Measurements from ENCODE around the gene DNAJC13. TPM values are rescaled to one million over a fixed set of nuclear protein-coding genes. Genes with fewer than 3 reads are reported as not detected.

DNAJC13 gene
- total and polyA plus RNA-seq, 2 of the 8 experiments (the other 6 are each of a cell fraction or from before 2014, with no cell fraction given): 7.9 to 28.8 TPM

DNA sequence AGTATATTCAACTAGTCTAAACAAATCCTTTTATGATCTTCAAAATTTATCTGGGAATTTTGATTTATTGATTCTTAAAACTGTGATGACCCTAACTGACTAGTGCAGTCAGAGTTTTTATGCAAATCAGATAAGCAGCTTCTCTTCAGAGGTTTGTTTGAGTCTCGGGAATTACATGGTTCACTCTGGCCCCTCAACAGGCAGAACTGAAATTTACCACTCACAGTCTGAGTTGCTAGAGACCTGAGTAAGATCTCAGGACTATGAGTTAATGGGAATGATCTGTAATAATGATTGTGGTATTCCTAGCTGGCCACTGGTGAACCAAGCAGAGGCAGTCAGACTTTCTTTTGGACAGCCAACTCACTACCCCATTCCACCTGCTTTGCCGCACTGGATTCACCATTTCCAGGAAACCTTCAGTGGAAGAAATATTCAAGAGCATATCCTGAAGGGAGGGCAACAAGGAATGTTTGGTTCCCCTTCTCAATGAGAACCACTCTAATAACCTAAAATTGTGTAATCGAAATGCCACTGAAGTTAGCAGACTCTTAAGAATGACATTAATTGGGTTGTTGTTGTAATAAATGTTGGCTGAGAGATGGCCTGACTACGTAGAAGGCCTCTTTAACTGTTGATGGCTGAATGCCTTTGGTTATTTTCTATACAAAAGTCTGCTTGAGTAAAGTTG lies 11.5 kb upstream of the DNAJC13 start:
- Histone ChIP-seq H2BK12ac (ENCODE audit: low read depth, low read length) (no peak overlapping the region), H3K9ac (replicated peaks in 1 of 4; ENCODE audit: extremely low read depth in 1 of 4, low read depth in 3 of 4, low read length in 3 of 4) (no peak overlapping the region), H3K23ac (ENCODE audit: insufficient read length) (no peak overlapping the region), H3K9me3 (ENCODE audit: insufficient read depth in 2 of 2, low read depth in 1 of 2, low read length in 1 of 2) (no peaks in the 10 kb centered on the region), H3K18ac (ENCODE audit: extremely low read depth, low read length) (no peak overlapping the region), H3K4me3 (ENCODE audit: extremely low read depth in 1 of 4, insufficient read depth in 2 of 4, low read depth in 3 of 4, low read length in 4 of 4) (no peak overlapping the region), H4K20me1 (replicated peaks in 1 of 2; ENCODE audit: control insufficient read depth in 1 of 2, insufficient read depth in 2 of 2, low read length in 2 of 2) (no peaks in the 10 kb centered on the region), H2BK15ac (ENCODE audit: low read length) (no peak overlapping the region), H2AK5ac (ENCODE audit: low read depth, low read length) (no peak overlapping the region), H4K91ac (replicated peaks; ENCODE audit: insufficient read length, low read length) (no peak overlapping the region), H4K8ac (ENCODE audit: extremely low read depth, insufficient read depth, low read length) (no peak overlapping the region), H2BK5ac (ENCODE audit: low read depth, low read length) (no peak overlapping the region), H3K4ac (replicated peaks; ENCODE audit: insufficient read length, low read depth, low read length) (no peak overlapping the region), H3K4me2 (ENCODE audit: insufficient read depth in 1 of 2, low read depth in 2 of 2, low read length in 2 of 2) (no peak overlapping the region), H4K5ac (ENCODE audit: insufficient read length, low read depth, low read length) (no peak overlapping the region), H2BK20ac (ENCODE audit: low read length) (no peak overlapping the region), H3K36me3 (ENCODE audit: control insufficient read depth in 2 of 4, insufficient read depth in 4 of 4, low read length in 3 of 4) (no peaks in the 10 kb centered on the region), H3K79me1 (ENCODE audit: low read depth, low read length) (no peaks in the 10 kb centered on the region), H2AFZ (ENCODE audit: low read length) (no peak overlapping the region), H3K14ac (ENCODE audit: insufficient read length) (no peak overlapping the region), H2BK120ac (replicated peaks; ENCODE audit: low read depth, low read length) (no peak overlapping the region), H3K56ac (replicated peaks; ENCODE audit: insufficient read length, low read depth, low read length) (no peak overlapping the region), H3K79me2 (ENCODE audit: control insufficient read depth in 1 of 2, insufficient read depth in 2 of 2, low read length in 2 of 2) (no peaks in the 10 kb centered on the region), H3K27me3 (replicated peaks in 1 of 4; ENCODE audit: control insufficient read depth in 3 of 4, extremely low read depth in 1 of 4, insufficient read depth in 3 of 4, low read length in 3 of 4) (no peaks in the 10 kb centered on the region), H3K27ac (ENCODE audit: low read depth, low read length) (no peak overlapping the region), H3K4me1 (replicated peaks in 1 of 4; ENCODE audit: control insufficient read depth in 3 of 4, insufficient read depth in 4 of 4, low read length in 3 of 4) (no peaks in the 10 kb centered on the region), H3K23me2 (ENCODE audit: low read depth, low read length) (no peaks in the 10 kb centered on the region)
- no peak for DNase-seq (ENCODE audit: low read depth in 1 of 2, low spot score in 2 of 2)
- POLR2A ChIA-PET (ENCODE audit: partially characterized antibody): interaction anchor here (1.7 kb wide), 1 partner anchor 11 kb away, joined by 5 read pairs; the partner anchor contains the start of gene DNAJC13
- FAIRE-seq: no peak
- CTCF ChIA-PET (ENCODE audit: partially characterized antibody): interaction anchor here (0.9 to 15.4 kb wide), 3 partner anchors 9 to 149 kb away, joined by 3 to 486 read pairs (median 5); no protein-coding TSS in a partner anchor
- WGBS, 2 experiments (ENCODE audit: extremely low coverage in 1 of 2, insufficient coverage in 1 of 2, insufficient read length in 1 of 2, insufficient replicate concordance in 2 of 2, low coverage in 1 of 2, low lambda C conversion rate in 2 of 2, missing lambda C conversion rate in 1 of 2): 87% methylated on average over 4 of the region's 4 CpGs; no CpG with 5 or more reads in 1 of the 2 experiments
- TF ChIP-seq BCL11A (IDR thresholded peaks at IDR 0.05; ENCODE audit: low read depth in 2 of 2, low read length in 2 of 2) (no peak), CTBP2 (IDR thresholded peaks at IDR 0.05; ENCODE audit: borderline replicate concordance, insufficient read depth, insufficient read length, low read length) (no peak), GTF2F1 (IDR thresholded peaks at IDR 0.05; ENCODE audit: borderline replicate concordance, low read depth, low read length) (no peak), JUN (IDR thresholded peaks at IDR 0.05; ENCODE audit: low read depth, low read length) (no peak), FOSL1 (IDR thresholded peaks at IDR 0.05; ENCODE audit: insufficient read depth, low read depth, low read length) (no peak), CHD1 (IDR thresholded peaks at IDR 0.05; ENCODE audit: low read depth, low read length) (no peak), SAP30 (IDR thresholded peaks at IDR 0.05; ENCODE audit: insufficient read depth, insufficient replicate concordance, low read length) (no peak)
- TF ChIP-seq, protein P1, sequence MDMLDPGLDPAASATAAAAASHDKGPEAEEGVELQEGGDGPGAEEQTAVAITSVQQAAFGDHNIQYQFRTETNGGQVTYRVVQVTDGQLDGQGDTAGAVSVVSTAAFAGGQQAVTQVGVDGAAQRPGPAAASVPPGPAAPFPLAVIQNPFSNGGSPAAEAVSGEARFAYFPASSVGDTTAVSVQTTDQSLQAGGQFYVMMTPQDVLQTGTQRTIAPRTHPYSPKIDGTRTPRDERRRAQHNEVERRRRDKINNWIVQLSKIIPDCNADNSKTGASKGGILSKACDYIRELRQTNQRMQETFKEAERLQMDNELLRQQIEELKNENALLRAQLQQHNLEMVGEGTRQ (IDR thresholded peaks at IDR 0.05; ENCODE audit: low read length): no peak
- TF ChIP-seq, protein P2, sequence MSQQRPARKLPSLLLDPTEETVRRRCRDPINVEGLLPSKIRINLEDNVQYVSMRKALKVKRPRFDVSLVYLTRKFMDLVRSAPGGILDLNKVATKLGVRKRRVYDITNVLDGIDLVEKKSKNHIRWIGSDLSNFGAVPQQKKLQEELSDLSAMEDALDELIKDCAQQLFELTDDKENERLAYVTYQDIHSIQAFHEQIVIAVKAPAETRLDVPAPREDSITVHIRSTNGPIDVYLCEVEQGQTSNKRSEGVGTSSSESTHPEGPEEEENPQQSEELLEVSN (IDR thresholded peaks at IDR 0.05): no peak
- TF ChIP-seq, protein P3, sequence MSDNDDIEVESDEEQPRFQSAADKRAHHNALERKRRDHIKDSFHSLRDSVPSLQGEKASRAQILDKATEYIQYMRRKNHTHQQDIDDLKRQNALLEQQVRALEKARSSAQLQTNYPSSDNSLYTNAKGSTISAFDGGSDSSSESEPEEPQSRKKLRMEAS (IDR thresholded peaks at IDR 0.05): no peak
